Stimulated activated CD4-positive, alpha-beta T cell treated with anti-CD3 and anti-CD28 coated beads, Interleukin-4, amount 100 ng/mL, for 48 hours (primary cell): ENCODE measurements around the gene ABCB6.
"Not testable (repeated sequence)": the region's sequence is repeated elsewhere in the genome, so short reads cannot be mapped to it uniquely, and the experiment has no call there.

ENCODE experiments used
- DNase-seq, 2 donors: peaks; one replicate each; pipeline ENCODE4 v3.0.0-alpha.2; 2020; ENCODE audit warnings: low read depth in 2 of 2

ABCB6 gene

GRCh38 chr2:219218732-219219701 is at the start of gene ABCB6:
TSS of gene ABCB6 (minus strand) at chr2:219218958. CDS start at chr2:219218673, 285 bp downstream.
- peak; percentile 87 for DNase-seq

- no peak for DNase-seq
These were observed 49.5 kb upstream of the ABCB6 start for GRCh38 chr2:219268294-219268693.

DNA sequence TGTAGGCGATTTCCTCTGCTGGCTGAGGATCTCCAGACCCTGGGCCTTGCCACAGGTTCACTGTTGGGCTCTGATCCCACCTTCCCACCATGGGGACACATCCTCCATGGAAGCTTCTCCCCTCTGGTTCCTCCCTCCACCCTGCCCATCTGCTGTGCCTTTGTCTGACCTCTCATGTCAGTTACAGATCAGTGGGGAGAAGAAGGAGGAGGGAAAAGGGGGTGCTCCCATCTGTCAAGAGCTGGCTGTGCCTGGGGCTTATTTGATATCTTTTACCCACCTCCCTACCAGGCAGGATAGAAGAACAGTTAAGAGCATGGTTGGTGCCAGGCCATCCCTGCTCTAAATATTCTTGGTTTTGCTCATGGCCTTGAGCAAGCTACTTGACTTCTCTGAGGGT is 48.1 kb upstream of the ABCB6 start:
- DNase-seq, result no peak

DNA sequence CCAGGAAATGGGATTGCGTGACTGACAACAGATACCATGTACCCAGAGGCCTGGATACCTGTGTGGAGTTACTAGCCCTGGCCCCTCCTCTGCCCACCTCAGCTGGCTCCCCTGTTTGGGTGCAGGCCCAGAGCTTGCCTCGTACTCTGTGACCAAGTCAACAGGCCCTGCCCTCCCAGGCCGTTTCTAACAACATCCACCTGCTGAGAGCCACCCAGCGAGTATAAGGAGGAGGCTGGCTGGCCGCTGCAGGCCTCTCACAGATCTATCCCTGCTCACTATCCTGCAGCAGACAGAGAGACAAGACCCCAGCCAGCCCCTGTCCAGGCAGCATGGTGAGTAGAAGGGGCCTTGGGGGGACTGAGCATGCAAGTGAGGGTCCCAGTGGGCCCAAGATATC is 47.5 kb upstream of the ABCB6 start:
- no peak for DNase-seq

GRCh38 chr2:219261024-219261855 is 42.5 kb upstream of the ABCB6 start:
- DNase-seq, result no peak

GRCh38 chr2:219258942-219259341 is 40.2 kb upstream of the ABCB6 start:
- DNase-seq, result not testable (repeated sequence)

DNA sequence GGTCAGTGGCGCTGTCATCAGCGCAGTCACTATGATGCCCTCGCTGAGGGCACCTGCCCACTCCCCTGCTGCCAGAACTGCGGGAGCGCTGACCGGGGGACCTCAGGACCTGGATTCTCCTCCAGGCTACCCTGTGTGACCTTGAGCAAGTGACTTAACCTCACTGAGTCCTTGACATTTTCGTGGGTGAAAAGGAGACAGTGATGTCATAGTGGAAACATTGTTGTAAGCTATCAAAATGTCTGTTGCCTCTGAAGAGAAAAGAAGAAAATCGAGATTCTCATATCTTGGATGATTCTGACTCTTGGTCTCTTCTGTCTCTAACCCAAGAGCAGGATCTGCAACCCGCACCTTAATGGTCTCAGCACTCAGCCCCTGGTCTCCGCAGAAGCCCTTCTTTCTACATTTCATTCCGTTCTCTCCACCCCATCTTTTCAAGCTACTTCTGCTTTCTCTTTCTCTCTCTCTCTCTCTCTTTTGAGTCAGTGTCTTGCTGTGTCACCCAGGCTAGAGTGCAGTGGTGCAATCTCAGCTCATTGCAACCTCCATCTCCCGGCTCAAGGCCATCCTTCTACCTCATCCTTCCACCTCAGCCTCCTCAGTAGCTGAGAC is 35.9 kb upstream of the ABCB6 start:
- DNase-seq, result no peak

DNA sequence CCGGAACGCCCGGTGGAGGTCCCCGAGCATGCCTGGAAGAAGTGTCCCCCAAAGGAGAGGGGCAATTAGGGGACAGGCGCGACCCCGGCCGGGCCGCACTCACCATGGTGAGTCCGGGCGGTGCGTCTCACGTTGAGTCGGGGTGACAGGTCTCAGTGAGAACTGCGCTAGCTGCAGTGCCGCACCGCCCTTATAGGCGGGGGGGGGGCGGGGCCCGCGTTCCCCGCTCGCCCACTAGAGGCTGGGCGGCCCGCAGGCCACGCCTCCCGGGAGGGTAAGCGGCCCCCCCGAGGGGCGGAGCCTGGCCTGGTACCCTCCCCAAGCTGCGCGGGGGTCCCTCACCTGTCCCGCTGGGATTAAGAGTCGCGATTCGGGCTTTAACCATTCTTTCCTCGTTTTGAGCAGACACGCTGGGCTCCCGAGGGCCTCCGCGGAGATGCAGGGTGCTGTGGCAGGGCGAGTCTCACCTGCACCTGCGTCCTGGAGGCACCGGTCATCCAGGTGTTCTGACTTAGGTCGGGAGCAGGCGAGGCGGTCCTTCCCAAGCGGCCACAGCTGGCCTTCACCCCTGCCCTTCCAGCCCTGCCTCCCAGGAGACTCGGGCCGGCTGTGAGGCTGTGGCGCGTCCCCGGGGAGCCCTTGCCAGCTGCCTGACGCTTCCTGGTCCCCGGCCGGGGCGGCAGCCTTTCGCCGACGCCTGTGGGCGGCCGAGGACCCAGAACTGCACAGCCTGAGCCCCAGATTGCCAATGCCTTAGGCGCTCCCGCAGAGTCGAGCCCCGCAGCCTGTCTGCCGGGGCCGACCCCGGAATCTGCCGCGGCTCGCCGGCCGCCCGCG is 35.2 kb upstream of the ABCB6 start, which contains the start of gene TUBA4A:
Gene TUBA4A (minus strand): TSS at position 166 of the 837 bp plus-strand sequence. CDS start 60 bp downstream, at position 106.
- peak; percentile 84 to 86 for DNase-seq

DNA sequence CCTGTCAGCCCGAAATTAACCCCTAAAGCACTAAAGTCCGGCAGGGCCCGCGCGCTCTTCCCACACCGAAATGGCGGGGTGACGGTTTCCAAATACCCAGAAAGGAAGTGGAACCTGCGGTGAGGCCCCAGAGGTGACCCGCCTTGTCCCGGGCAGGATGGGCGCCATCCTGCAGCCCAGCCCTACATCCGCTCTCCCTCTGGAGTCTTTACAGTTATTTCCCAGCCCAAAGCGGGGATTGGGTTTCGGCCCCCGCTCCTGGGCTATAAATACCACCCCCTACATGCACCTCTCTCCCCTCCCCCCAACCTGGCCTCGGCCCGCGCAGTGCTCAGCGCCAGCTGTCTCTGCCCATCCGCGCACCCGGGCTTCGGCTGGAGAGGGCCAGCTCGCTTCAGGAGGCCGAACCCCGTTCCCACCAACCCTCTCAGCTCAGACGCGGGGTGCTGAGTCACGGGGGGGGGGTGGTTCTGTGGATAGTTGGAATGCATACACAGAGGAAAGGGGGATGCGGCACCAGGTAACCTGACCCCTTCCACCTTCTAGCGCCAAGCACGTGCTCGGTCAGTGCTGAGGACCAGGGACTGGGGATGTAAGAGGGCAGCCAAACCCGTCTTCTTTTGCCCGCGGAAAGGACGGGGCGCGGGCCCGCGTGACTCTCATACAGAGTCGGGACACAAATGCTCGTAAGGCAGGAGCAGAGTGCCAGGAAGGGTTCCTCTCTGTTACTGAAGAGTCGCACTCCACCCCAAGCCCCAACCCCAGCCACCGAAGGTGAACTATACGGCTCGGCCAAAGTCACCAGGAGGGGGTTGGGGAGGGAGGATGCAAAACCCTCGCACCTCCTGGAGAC is 34.4 kb upstream of the ABCB6 start, which contains the start of gene TUBA4B:
Gene TUBA4B (plus strand): TSS at position 344 of the 853 bp plus-strand sequence. CDS start 165 bp downstream, at position 509.
- peak; percentile 29 to 35 for DNase-seq

GRCh38 chr2:219252570-219252899 is 33.8 kb upstream of the ABCB6 start:
- no peak for DNase-seq

- DNase-seq, result no peak
These were observed 33.3 kb upstream of the ABCB6 start for GRCh38 chr2:219252084-219252483.

DNA sequence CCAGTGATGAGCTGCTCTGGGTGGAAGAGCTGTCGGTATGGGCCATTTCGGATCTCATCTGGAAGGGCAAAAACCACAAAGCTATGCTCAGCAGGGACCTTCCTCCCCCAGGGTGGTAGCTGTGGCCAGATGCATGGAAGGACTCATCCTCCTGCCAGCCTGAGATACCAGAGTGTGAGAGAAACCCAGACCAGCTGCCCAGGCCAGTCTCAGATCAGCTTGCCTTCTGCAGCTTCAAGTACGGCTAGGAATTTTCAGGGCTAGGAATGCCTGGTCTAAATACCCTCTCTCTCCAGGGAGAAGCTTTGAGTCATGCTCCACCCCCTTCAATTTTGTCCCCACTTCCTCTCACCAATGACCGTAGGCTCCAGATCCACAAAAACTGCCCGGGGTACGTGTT is 32.9 kb upstream of the ABCB6 start:
- DNase-seq, result no peak

- DNase-seq, result no peak
These were observed 31.5 kb upstream of the ABCB6 start for GRCh38 chr2:219250049-219250781.

DNA sequence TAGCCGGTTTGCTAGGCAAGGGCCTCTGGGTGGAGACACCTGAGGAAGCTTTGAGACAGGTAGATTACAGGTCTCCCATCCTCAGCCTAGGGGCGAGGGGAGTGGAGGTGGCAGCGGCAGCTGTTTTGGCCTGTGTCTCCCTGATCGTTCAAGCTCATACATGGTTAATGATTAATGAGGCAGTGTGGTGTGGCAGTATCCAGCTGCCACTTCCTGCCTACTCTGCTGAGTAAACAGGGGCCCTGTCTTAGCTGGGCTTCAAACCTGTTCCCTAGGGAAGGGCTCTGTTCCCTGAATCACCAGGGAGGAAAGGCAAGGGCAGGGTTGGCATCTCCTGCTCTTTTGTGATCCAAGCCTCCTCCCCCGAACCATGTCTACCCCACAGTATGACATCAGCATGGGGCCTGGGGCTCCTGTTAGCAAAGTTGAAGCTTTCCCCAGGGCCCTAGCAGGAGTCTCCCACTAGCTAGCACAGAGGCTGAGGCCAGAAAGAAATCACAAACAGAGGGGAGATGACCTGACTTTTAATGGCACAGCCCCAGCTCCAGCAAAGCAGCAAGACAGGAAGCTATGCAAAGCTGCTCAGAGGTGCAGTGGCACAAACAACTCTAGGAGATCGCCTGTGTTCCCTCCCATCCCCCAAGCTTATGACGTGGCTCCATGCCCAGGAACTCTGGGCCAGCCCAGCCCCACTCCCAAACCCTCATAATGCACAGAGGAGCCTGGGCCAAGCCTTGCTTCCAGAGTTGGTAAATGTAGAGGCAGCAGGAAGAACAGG is 30.6 kb upstream of the ABCB6 start:
- no peak for DNase-seq

- no peak for DNase-seq
These were observed 30.1 kb upstream of the ABCB6 start for GRCh38 chr2:219248845-219249202.

DNA sequence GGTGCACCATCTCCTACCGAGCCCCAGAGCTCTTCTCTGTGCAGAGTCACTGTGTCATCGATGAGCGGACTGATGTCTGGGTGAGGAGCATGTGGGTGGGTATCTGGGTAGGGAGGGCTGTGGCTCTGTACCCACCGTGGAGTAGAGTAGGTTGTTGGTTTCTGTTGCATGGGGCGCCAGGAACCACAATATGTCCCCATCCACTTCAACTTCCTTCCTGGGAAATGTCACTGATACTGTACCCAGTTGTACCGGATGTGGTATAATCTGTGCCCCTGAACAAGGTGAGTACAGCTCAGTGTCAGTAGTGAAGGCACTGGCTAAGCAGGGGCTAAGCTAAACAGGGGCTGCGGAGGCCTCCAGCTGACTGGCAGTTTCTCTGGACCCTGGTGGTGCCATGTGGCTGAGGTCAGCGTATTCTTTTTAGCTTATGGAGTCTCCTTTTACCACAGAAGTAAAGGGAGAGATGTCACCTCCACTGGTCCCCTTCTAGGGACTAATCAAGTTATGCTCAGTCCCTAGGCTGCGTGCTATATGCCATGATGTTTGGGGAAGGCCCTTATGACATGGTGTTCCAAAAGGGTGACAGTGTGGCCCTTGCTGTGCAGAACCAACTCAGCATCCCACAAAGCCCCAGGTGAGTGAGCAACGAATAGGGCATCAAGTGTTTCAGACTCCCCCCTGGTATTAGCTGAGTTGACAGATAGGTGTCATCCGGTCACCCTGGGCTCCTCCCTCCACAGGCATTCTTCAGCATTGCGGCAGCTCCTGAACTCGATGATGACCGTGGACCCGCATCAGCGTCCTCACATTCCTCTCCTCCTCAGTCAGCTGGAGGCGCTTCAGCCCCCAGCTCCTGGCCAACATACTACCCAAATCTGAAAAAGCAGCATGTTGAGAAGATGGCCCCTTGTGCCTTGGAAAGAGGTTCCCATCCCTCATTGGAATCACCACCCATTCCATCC is 29.2 kb upstream of the ABCB6 start:
- peak; percentile 33 to 49 for DNase-seq

DNA sequence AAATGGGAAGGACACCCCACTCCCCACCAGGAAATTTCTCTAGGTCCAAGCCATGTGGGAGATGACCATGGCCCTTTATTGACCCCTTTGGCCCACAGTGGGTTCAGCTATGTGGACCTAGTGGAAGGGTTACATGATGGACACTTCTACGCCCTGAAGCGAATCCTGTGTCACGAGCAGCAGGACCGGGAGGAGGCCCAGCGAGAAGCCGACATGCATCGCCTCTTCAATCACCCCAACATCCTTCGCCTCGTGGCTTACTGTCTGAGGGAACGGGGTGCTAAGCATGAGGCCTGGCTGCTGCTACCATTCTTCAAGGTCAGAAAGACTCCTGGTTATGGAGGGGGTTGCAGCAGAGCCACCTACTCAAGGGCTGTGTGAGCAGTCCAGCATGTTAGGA is 27.8 kb upstream of the ABCB6 start:
- no peak for DNase-seq

DNA sequence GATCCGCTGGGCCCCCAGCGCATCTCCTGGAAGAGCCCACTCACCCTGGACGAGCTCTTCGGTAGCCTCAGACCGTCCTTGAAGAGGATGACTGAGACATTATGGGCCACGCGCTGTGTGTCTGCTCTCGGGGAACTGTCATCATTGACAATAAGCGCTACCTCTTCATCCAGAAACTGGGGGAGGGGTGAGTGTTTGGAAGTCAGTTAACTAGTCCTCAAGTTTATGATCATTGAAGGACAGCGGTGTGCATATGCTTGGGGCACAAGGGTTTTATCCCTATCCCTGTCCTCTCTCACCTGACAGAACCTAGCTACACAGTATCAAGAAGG is 27.1 kb upstream of the ABCB6 start:
- DNase-seq, result no peak
